Activated T-cell treated with anti-CD3 and anti-CD28 coated beads, Interleukin-2, amount 50 U/mL, for 24 hours (primary cell): ENCODE data around the gene SF3B3.
"Not testable (repeated sequence)": the region's sequence is repeated elsewhere in the genome, so short reads cannot be mapped to it uniquely, and the experiment has no call there.

Source experiments
- DNase-seq: peaks from one replicate; pipeline ENCODE4 v3.0.0-alpha.2; 2020
- H3K27ac Mint-ChIP-seq: 2 replicates; pipeline ENCODE4 v1.8.0; 2020; ENCODE audit warnings: mild to moderate bottlenecking, mixed read lengths
- H3K27me3 Mint-ChIP-seq: 2 replicates; pipeline ENCODE4 v1.8.0; 2020; ENCODE audit warnings: mixed read lengths
- H3K36me3 Mint-ChIP-seq: 2 replicates; pipeline ENCODE4 v1.8.0; 2020; ENCODE audit warnings: low read depth, mixed read lengths
- H3K4me1 Mint-ChIP-seq: 2 replicates; pipeline ENCODE4 v1.8.0; 2020; ENCODE audit warnings: low read depth, mixed read lengths
- H3K4me3 Mint-ChIP-seq: 2 replicates; pipeline ENCODE4 v1.8.0; 2020; ENCODE audit warnings: mild to moderate bottlenecking, moderate library complexity, mixed read lengths
- H3K9me3 Mint-ChIP-seq: 2 replicates; pipeline ENCODE4 v1.8.0; 2020; ENCODE audit warnings: mixed read lengths

Gene SF3B3

GRCh38 chr16:70494202-70494770 lies 29.3 kb upstream of the SF3B3 start:
- no peak for DNase-seq
- no peaks in the 10 kb centered on the region for H3K9me3 Mint-ChIP-seq
- peaks cover 70% of the 10 kb centered on the region for H3K36me3 Mint-ChIP-seq
- H3K27ac Mint-ChIP-seq: peak overlapping the region; percentile 16
- no peaks in the 10 kb centered on the region for H3K27me3 Mint-ChIP-seq
- peaks cover 25% of the 10 kb centered on the region for H3K4me1 Mint-ChIP-seq
- no peak overlapping the region for H3K4me3 Mint-ChIP-seq

GRCh38 chr16:70494777-70495176 lies 28.8 kb upstream of the SF3B3 start:
- H3K4me1 Mint-ChIP-seq: peaks cover 25% of the 10 kb centered on the region
- DNase-seq: no peak
- no peaks in the 10 kb centered on the region for H3K9me3 Mint-ChIP-seq
- peaks cover 67% of the 10 kb centered on the region for H3K36me3 Mint-ChIP-seq
- H3K27ac Mint-ChIP-seq: peak overlapping the region; percentile 16
- H3K27me3 Mint-ChIP-seq: no peaks in the 10 kb centered on the region
- H3K4me3 Mint-ChIP-seq: no peak overlapping the region

GRCh38 chr16:70495425-70496182 lies 28.0 kb upstream of the SF3B3 start:
- Mint-ChIP-seq H3K27me3 (no peaks in the 10 kb centered on the region), H3K9me3 (no peaks in the 10 kb centered on the region), H3K4me1 (peaks cover 25% of the 10 kb centered on the region), H3K36me3 (peaks cover 65% of the 10 kb centered on the region), H3K27ac (peak overlapping the region; percentile 55), H3K4me3 (no peak overlapping the region)
- DNase-seq: no peak

GRCh38 chr16:70496513-70496912 lies 27.1 kb upstream of the SF3B3 start:
- peak overlapping the region; percentile 55 for H3K27ac Mint-ChIP-seq
- H3K36me3 Mint-ChIP-seq: peaks cover 72% of the 10 kb centered on the region
- no peaks in the 10 kb centered on the region for H3K9me3 Mint-ChIP-seq
- H3K4me3 Mint-ChIP-seq: no peak overlapping the region
- no peaks in the 10 kb centered on the region for H3K27me3 Mint-ChIP-seq
- H3K4me1 Mint-ChIP-seq: peaks cover 25% of the 10 kb centered on the region
- DNase-seq: no peak

GRCh38 chr16:70508752-70509151 lies 14.9 kb upstream of the SF3B3 start:
- H3K27ac Mint-ChIP-seq: peak overlapping the region; percentile 76
- no peak for DNase-seq
- H3K36me3 Mint-ChIP-seq: peaks cover 65% of the 10 kb centered on the region
- peaks cover 6% of the 10 kb centered on the region for H3K4me1 Mint-ChIP-seq
- no peak overlapping the region for H3K4me3 Mint-ChIP-seq
- H3K9me3 Mint-ChIP-seq: no peaks in the 10 kb centered on the region
- H3K27me3 Mint-ChIP-seq: no peaks in the 10 kb centered on the region

GRCh38 chr16:70510216-70510615 lies 13.4 kb upstream of the SF3B3 start:
- peaks cover 66% of the 10 kb centered on the region for H3K36me3 Mint-ChIP-seq
- peak overlapping the region; percentile 37 for H3K27ac Mint-ChIP-seq
- peaks cover 6% of the 10 kb centered on the region for H3K4me1 Mint-ChIP-seq
- no peaks in the 10 kb centered on the region for H3K27me3 Mint-ChIP-seq
- no peaks in the 10 kb centered on the region for H3K9me3 Mint-ChIP-seq
- DNase-seq: no peak
- H3K4me3 Mint-ChIP-seq: no peak overlapping the region

- H3K27ac Mint-ChIP-seq: no peak overlapping the region
- peaks cover 75% of the 10 kb centered on the region for H3K36me3 Mint-ChIP-seq
- no peak overlapping the region for H3K4me3 Mint-ChIP-seq
- DNase-seq: no peak
- H3K27me3 Mint-ChIP-seq: no peaks in the 10 kb centered on the region
- H3K9me3 Mint-ChIP-seq: no peaks in the 10 kb centered on the region
- peaks cover 6% of the 10 kb centered on the region for H3K4me1 Mint-ChIP-seq
Observed at GRCh38 chr16:70511833-70512232, 11.8 kb upstream of the SF3B3 start.

- DNase-seq: no peak
- no peak overlapping the region for H3K27ac Mint-ChIP-seq
- no peaks in the 10 kb centered on the region for H3K9me3 Mint-ChIP-seq
- H3K27me3 Mint-ChIP-seq: no peaks in the 10 kb centered on the region
- H3K4me1 Mint-ChIP-seq: peaks cover 6% of the 10 kb centered on the region
- H3K36me3 Mint-ChIP-seq: peaks cover 75% of the 10 kb centered on the region
- no peak overlapping the region for H3K4me3 Mint-ChIP-seq
Observed at GRCh38 chr16:70512456-70512855, 11.2 kb upstream of the SF3B3 start.

GRCh38 chr16:70520612-70521297 lies 2.9 kb upstream of the SF3B3 start:
- H3K27ac Mint-ChIP-seq: peak overlapping the region; percentile 79
- no peaks in the 10 kb centered on the region for H3K27me3 Mint-ChIP-seq
- H3K36me3 Mint-ChIP-seq: peaks cover 62% of the 10 kb centered on the region
- H3K9me3 Mint-ChIP-seq: no peaks in the 10 kb centered on the region
- H3K4me3 Mint-ChIP-seq: peak overlapping the region; percentile 96
- no peak for DNase-seq
- H3K4me1 Mint-ChIP-seq: peaks cover 30% of the 10 kb centered on the region

GRCh38 chr16:70522216-70523075 lies 1.2 kb upstream of the SF3B3 start:
- peak overlapping the region; percentile 100 for H3K27ac Mint-ChIP-seq
- peak overlapping the region; percentile 96 for H3K4me3 Mint-ChIP-seq
- H3K27me3 Mint-ChIP-seq: no peaks in the 10 kb centered on the region
- peaks cover 45% of the 10 kb centered on the region for H3K4me1 Mint-ChIP-seq
- H3K9me3 Mint-ChIP-seq: no peaks in the 10 kb centered on the region
- no peak for DNase-seq
- peaks cover 65% of the 10 kb centered on the region for H3K36me3 Mint-ChIP-seq

GRCh38 chr16:70523076-70523742 lies 407 bp upstream of the SF3B3 start, which contains the start of gene COG4:
TSS of gene COG4 (minus strand) at chr16:70523554. CDS start at chr16:70523543, 11 bp downstream.
- Mint-ChIP-seq H3K27ac (peak within 1 kb of the TSS; percentile 100), H3K4me1 (peaks cover 52% of the 10 kb centered on the region), H3K27me3 (no peaks in the 10 kb centered on the region), H3K36me3 (peaks cover 65% of the 10 kb centered on the region), H3K4me3 (peak within 1 kb of the TSS; percentile 96), H3K9me3 (no peaks in the 10 kb centered on the region)
- DNase-seq: peak; percentile 91

- peak; percentile 57 for DNase-seq
- H3K9me3 Mint-ChIP-seq, H3K27me3 Mint-ChIP-seq: not testable (repeated sequence)
- peak overlapping the region; percentile 100 for H3K27ac Mint-ChIP-seq
- peak overlapping the region; percentile 96 for H3K4me3 Mint-ChIP-seq
- peaks cover 63% of the 10 kb centered on the region for H3K4me1 Mint-ChIP-seq
- peaks cover 76% of the 10 kb centered on the region for H3K36me3 Mint-ChIP-seq
Observed at GRCh38 chr16:70524399-70524825, 796 bp downstream of the SF3B3 start.

- Mint-ChIP-seq H3K27ac (peak overlapping the region; percentile 76), H3K27me3 (no peaks in the 10 kb centered on the region), H3K9me3 (no peaks in the 10 kb centered on the region), H3K4me3 (peak overlapping the region; percentile 96), H3K36me3 (peaks cover 90% of the 10 kb centered on the region), H3K4me1 (peaks cover 53% of the 10 kb centered on the region)
- no peak for DNase-seq
Observed at GRCh38 chr16:70526403-70526802, 2.8 kb downstream of the SF3B3 start.
